ENCODE measurements around the gene SLC1A1.

The SLC1A1 gene

GRCh38 chr9:4573634-4574389 lies 83.5 kb downstream of the SLC1A1 start:
- Histone ChIP-seq H3K4me3 (ENCODE audit: low read length) (no peak overlapping the region), H3K27ac (ENCODE audit: low read depth, low read length) (no peak overlapping the region), H3K36me3 (ENCODE audit: control insufficient read depth, insufficient read depth, low read length) (no peaks in the 10 kb centered on the region), H3K27me3 (ENCODE audit: control insufficient read depth, insufficient read depth, low read length) (no peaks in the 10 kb centered on the region), H3K4me1 (ENCODE audit: control insufficient read depth, insufficient read depth, low read length) (peaks cover 3% of the 10 kb centered on the region), H3K9ac (ENCODE audit: low read length) (no peak overlapping the region)

- H3K4me3 ChIP-seq (ENCODE audit: low read length): no peak overlapping the region
- H3K36me3 ChIP-seq (ENCODE audit: control insufficient read depth, insufficient read depth, low read length): no peaks in the 10 kb centered on the region
- H3K9ac ChIP-seq (ENCODE audit: low read length): no peak overlapping the region
- no peaks in the 10 kb centered on the region for H3K4me1 ChIP-seq (ENCODE audit: control insufficient read depth, insufficient read depth, low read length)
- no peaks in the 10 kb centered on the region for H3K27me3 ChIP-seq (ENCODE audit: control insufficient read depth, insufficient read depth, low read length)
- H3K27ac ChIP-seq (ENCODE audit: low read depth, low read length): no peak overlapping the region
Measured at GRCh38 chr9:4574657-4575243, 84.5 kb downstream of the SLC1A1 start.

GRCh38 chr9:4575997-4576396 lies 85.7 kb downstream of the SLC1A1 start:
- Histone ChIP-seq H3K4me3 (ENCODE audit: low read length) (no peak overlapping the region), H3K27me3 (ENCODE audit: control insufficient read depth, insufficient read depth, low read length) (no peaks in the 10 kb centered on the region)

GRCh38 chr9:4576448-4576847 lies 86.2 kb downstream of the SLC1A1 start:
- no peak overlapping the region for H3K4me3 ChIP-seq (ENCODE audit: low read length)
- H3K27me3 ChIP-seq (ENCODE audit: control insufficient read depth, insufficient read depth, low read length): no peaks in the 10 kb centered on the region
- H3K9ac ChIP-seq (ENCODE audit: low read length): no peak overlapping the region
- H3K4me1 ChIP-seq (ENCODE audit: control insufficient read depth, insufficient read depth, low read length): no peaks in the 10 kb centered on the region
- H3K27ac ChIP-seq (ENCODE audit: low read depth, low read length): no peak overlapping the region
- H3K36me3 ChIP-seq (ENCODE audit: control insufficient read depth, insufficient read depth, low read length): no peaks in the 10 kb centered on the region

More at GRCh38 chr9:4575997-4576396, 85.7 kb downstream of the SLC1A1 start:
- no peaks in the 10 kb centered on the region for H3K4me1 ChIP-seq (ENCODE audit: control insufficient read depth, insufficient read depth, low read length)
- no peak overlapping the region for H3K9ac ChIP-seq (ENCODE audit: low read length)
- no peak overlapping the region for H3K27ac ChIP-seq (ENCODE audit: low read depth, low read length)
- H3K36me3 ChIP-seq (ENCODE audit: control insufficient read depth, insufficient read depth, low read length): no peaks in the 10 kb centered on the region

- no peak overlapping the region for H3K27ac ChIP-seq (ENCODE audit: low read depth, low read length)
- no peaks in the 10 kb centered on the region for H3K4me1 ChIP-seq (ENCODE audit: control insufficient read depth, insufficient read depth, low read length)
- H3K4me3 ChIP-seq (ENCODE audit: low read length): no peak overlapping the region
- no peaks in the 10 kb centered on the region for H3K27me3 ChIP-seq (ENCODE audit: control insufficient read depth, insufficient read depth, low read length)
- peaks cover 2% of the 10 kb centered on the region for H3K36me3 ChIP-seq (ENCODE audit: control insufficient read depth, insufficient read depth, low read length)
- H3K9ac ChIP-seq (ENCODE audit: low read length): no peak overlapping the region
Measured at GRCh38 chr9:4579001-4579400, 88.7 kb downstream of the SLC1A1 start.

GRCh38 chr9:4581035-4581760 lies 90.9 kb downstream of the SLC1A1 start:
- no peak overlapping the region for H3K9ac ChIP-seq (ENCODE audit: low read length)
- no peaks in the 10 kb centered on the region for H3K27me3 ChIP-seq (ENCODE audit: control insufficient read depth, insufficient read depth, low read length)
- H3K4me1 ChIP-seq (ENCODE audit: control insufficient read depth, insufficient read depth, low read length): no peaks in the 10 kb centered on the region
- no peak overlapping the region for H3K4me3 ChIP-seq (ENCODE audit: low read length)
- no peak overlapping the region for H3K27ac ChIP-seq (ENCODE audit: low read depth, low read length)
- H3K36me3 ChIP-seq (ENCODE audit: control insufficient read depth, insufficient read depth, low read length): peaks cover 2% of the 10 kb centered on the region

- Histone ChIP-seq H3K9ac (ENCODE audit: low read length) (no peak overlapping the region), H3K27me3 (ENCODE audit: control insufficient read depth, insufficient read depth, low read length) (no peaks in the 10 kb centered on the region), H3K27ac (ENCODE audit: low read depth, low read length) (no peak overlapping the region), H3K4me1 (ENCODE audit: control insufficient read depth, insufficient read depth, low read length) (no peaks in the 10 kb centered on the region), H3K36me3 (ENCODE audit: control insufficient read depth, insufficient read depth, low read length) (peaks cover 2% of the 10 kb centered on the region), H3K4me3 (ENCODE audit: low read length) (no peak overlapping the region)
Measured at GRCh38 chr9:4581861-4582565, 91.7 kb downstream of the SLC1A1 start.

- no peaks in the 10 kb centered on the region for H3K27me3 ChIP-seq (ENCODE audit: control insufficient read depth, insufficient read depth, low read length)
- no peak overlapping the region for H3K27ac ChIP-seq (ENCODE audit: low read depth, low read length)
- H3K36me3 ChIP-seq (ENCODE audit: control insufficient read depth, insufficient read depth, low read length): peaks cover 2% of the 10 kb centered on the region
- no peak overlapping the region for H3K9ac ChIP-seq (ENCODE audit: low read length)
- H3K4me3 ChIP-seq (ENCODE audit: low read length): no peak overlapping the region
- peaks cover 3% of the 10 kb centered on the region for H3K4me1 ChIP-seq (ENCODE audit: control insufficient read depth, insufficient read depth, low read length)
Measured at GRCh38 chr9:4583001-4583400, 92.7 kb downstream of the SLC1A1 start.

GRCh38 chr9:4584636-4585035 lies 94.4 kb downstream of the SLC1A1 start:
- H3K4me3 ChIP-seq (ENCODE audit: low read length): no peak overlapping the region
- H3K9ac ChIP-seq (ENCODE audit: low read length): no peak overlapping the region
- peaks cover 12% of the 10 kb centered on the region for H3K4me1 ChIP-seq (ENCODE audit: control insufficient read depth, insufficient read depth, low read length)
- no peak overlapping the region for H3K27ac ChIP-seq (ENCODE audit: low read depth, low read length)
- peaks cover 2% of the 10 kb centered on the region for H3K36me3 ChIP-seq (ENCODE audit: control insufficient read depth, insufficient read depth, low read length)
- H3K27me3 ChIP-seq (ENCODE audit: control insufficient read depth, insufficient read depth, low read length): no peaks in the 10 kb centered on the region

- H3K27ac ChIP-seq (ENCODE audit: low read depth, low read length): no peak overlapping the region
- H3K36me3 ChIP-seq (ENCODE audit: control insufficient read depth, insufficient read depth, low read length): peaks cover 2% of the 10 kb centered on the region
- peaks cover 12% of the 10 kb centered on the region for H3K4me1 ChIP-seq (ENCODE audit: control insufficient read depth, insufficient read depth, low read length)
- no peak overlapping the region for H3K4me3 ChIP-seq (ENCODE audit: low read length)
- no peaks in the 10 kb centered on the region for H3K27me3 ChIP-seq (ENCODE audit: control insufficient read depth, insufficient read depth, low read length)
- H3K9ac ChIP-seq (ENCODE audit: low read length): no peak overlapping the region
Measured at GRCh38 chr9:4585135-4585534, 94.9 kb downstream of the SLC1A1 start.

- no peak overlapping the region for H3K9ac ChIP-seq (ENCODE audit: low read length)
- H3K4me3 ChIP-seq (ENCODE audit: low read length): no peak overlapping the region
- peak overlapping the region; percentile 27 for H3K27ac ChIP-seq (ENCODE audit: low read depth, low read length)
- peaks cover 24% of the 10 kb centered on the region for H3K4me1 ChIP-seq (ENCODE audit: control insufficient read depth, insufficient read depth, low read length)
- peaks cover 2% of the 10 kb centered on the region for H3K36me3 ChIP-seq (ENCODE audit: control insufficient read depth, insufficient read depth, low read length)
- no peaks in the 10 kb centered on the region for H3K27me3 ChIP-seq (ENCODE audit: control insufficient read depth, insufficient read depth, low read length)
Measured at GRCh38 chr9:4588721-4589120, 98.5 kb downstream of the SLC1A1 start.

GRCh38 chr9:4590430-4591122 lies 100.3 kb downstream of the SLC1A1 start:
- H3K27ac ChIP-seq (ENCODE audit: low read depth, low read length): peak overlapping the region; percentile 78
- H3K36me3 ChIP-seq (ENCODE audit: control insufficient read depth, insufficient read depth, low read length): no peaks in the 10 kb centered on the region
- H3K4me3 ChIP-seq (ENCODE audit: low read length): no peak overlapping the region
- peaks cover 24% of the 10 kb centered on the region for H3K4me1 ChIP-seq (ENCODE audit: control insufficient read depth, insufficient read depth, low read length)
- no peaks in the 10 kb centered on the region for H3K27me3 ChIP-seq (ENCODE audit: control insufficient read depth, insufficient read depth, low read length)
- no peak overlapping the region for H3K9ac ChIP-seq (ENCODE audit: low read length)

Measured in rectal smooth muscle tissue (tissue), 1 donor.